Kidney (tissue), 14 donors: ENCODE results near the gene B4GALT2. TPM values are rescaled to one million over a fixed set of nuclear protein-coding genes. Genes with fewer than 3 reads are reported as not detected.

ENCODE experiments used
- DNase-seq, 5 donors: peaks; one replicate each; pipeline ENCODE4 v3.0.0-alpha.2; 2013 to 2020
- FAIRE-seq: peaks from 2 replicates; lab custom pipeline; 2012; peaks lifted over from hg19 to GRCh38; lab: Jason Lieb, UNC
- H3K27ac ChIP-seq, 2 donors: one replicate each; pipeline ENCODE4 v1.7.0; 2013; ENCODE audit warnings: low read depth in 2 of 2, low read length in 2 of 2, inconsistent platforms in 1 of 2
- H3K27me3 ChIP-seq: one replicate; pipeline ENCODE4 v1.7.1; 2013; ENCODE audit warnings: low read length, inconsistent platforms; ENCODE audit not compliant: control insufficient read depth, insufficient read depth
- H3K36me3 ChIP-seq, 3 donors: one replicate each; pipeline versions ENCODE4 v1.7.0 to v1.7.1; 2013; ENCODE audit warnings: low read length in 3 of 3, control low read depth in 1 of 3, inconsistent platforms in 1 of 3; ENCODE audit not compliant: insufficient read depth in 3 of 3, control insufficient read depth in 2 of 3
- H3K4me1 ChIP-seq, 3 donors: one replicate each; pipeline versions ENCODE4 v1.7.0 to v1.7.1; 2013; ENCODE audit warnings: low read length in 3 of 3, inconsistent platforms in 1 of 3, low read depth in 1 of 3; ENCODE audit not compliant: control insufficient read depth in 2 of 3, insufficient read depth in 2 of 3
- H3K4me3 ChIP-seq, 3 donors: one replicate each; pipeline versions ENCODE4 v1.7.0 to v1.8.1; 2013; ENCODE audit warnings: low read length in 3 of 3, control low read depth in 1 of 3, inconsistent platforms in 1 of 3
- H3K9ac ChIP-seq, 3 donors: one replicate each; pipeline versions ENCODE4 v1.7.0 to v1.7.1; 2013; ENCODE audit warnings: low read length in 3 of 3, control low read depth in 1 of 3, inconsistent platforms in 1 of 3
- H3K9me3 ChIP-seq, 3 donors: one replicate each; pipeline versions ENCODE4 v1.7.0 to v1.7.1; 2013; ENCODE audit warnings: low read length in 3 of 3, control low read depth in 1 of 3, inconsistent platforms in 1 of 3; ENCODE audit not compliant: control insufficient read depth in 2 of 3, insufficient read depth in 1 of 3
- intact Hi-C: fragments of 100-400 bp; cut with DNase I; formaldehyde crosslinking; loops from one replicate; pipeline ENCODE4 v1.11.1; 2022
- polyA plus RNA-seq: library from polyadenylated mRNA; stranded (reverse); fragments of 350-450 nt; fragmentation: Illumina TruSeq; extraction: RNeasy Lipid Tissue Mini Kit (QIAGEN cat#74804); gene quantifications from one replicate; pipeline ENCODE4 v1.2.3, GENCODE V29; 2014; ENCODE audit warnings: low read depth, low replicate concordance; ENCODE audit not compliant: insufficient read depth
- total RNA-seq: library from RNA; stranded (reverse); fragmentation: NEBNext Ultra II Directional; extraction: Animal tissue kit (Norgen Biotek cat#: 25700); gene quantifications from one replicate; pipeline ENCODE4 v1.2.1, GENCODE V29; 2021
- TF ChIP-seq, protein P1 (sequence below): IDR thresholded peaks from 3 replicates; pipeline ENCODE4 v1.5.1; 2012; ENCODE audit warnings: mild to moderate bottlenecking, moderate library complexity, borderline replicate concordance; ENCODE audit not compliant: insufficient read depth; ENCODE audit errors: extremely low read depth
- donor health status: control.
- donor health status: control.
- donor health status: control.
- donor health status: control.
- donor health status: control.
- donor health status: DM: yes; HTN: yes; CAD: no.
- donor health status: Normal renal cell carcinoma (clear cell type).

Gene B4GALT2
- total and polyA plus RNA-seq, 2 donors from 2014 or later, result 25.1 to 32.5 TPM

DNA sequence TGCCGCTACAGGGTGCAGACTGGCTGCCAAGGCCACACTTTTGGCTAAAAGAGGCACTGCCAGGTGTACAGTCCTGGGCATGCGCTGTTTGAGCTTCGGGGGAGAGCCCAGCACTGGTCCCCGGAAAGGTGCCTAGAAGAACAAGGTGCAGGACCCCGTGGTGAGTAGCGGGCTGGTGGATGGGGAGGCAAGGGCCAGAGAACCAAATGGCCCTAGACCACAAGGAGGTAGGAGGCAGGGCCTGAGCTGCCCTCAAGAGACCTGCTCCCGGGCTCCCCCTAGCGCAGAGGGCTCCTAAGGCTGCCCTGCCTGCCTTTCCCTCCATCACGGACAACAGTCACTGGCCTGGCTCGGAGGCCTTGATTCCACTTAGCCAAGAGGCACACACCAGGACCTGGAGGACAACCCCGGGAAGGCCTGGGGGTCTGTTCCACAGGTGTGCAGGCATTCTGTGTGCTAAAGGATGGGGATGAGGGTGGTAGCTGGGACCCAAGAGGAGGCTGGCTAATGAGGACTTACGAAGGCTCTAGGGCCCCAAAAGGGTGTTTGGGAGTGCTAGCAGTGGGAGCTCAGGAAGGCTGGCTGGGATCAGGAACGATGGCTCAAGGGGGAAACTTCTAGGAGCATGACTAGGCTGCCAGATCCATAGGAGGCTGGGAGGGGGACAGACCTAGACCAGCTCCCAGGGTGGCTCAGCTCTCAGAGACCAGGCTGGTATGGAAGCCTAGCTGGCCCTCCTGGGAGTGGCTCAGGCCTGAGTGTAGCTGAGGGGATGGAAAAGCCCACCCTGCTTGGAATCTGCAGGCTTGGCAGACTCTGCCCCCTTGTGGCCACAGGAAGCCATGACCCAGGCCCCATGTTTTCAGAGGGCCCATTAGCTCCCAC, 44.7 kb upstream of the B4GALT2 start:
- H3K27me3 ChIP-seq, result no peaks in the 10 kb centered on the region
- no peaks in the 10 kb centered on the region for H3K36me3 ChIP-seq
- intact Hi-C loops, result loop anchor here (5.0 kb wide), 1 partner anchor 167 kb away; no protein-coding TSS in a partner anchor
- H3K9ac ChIP-seq, result no peak overlapping the region
- TF ChIP-seq, protein P1, sequence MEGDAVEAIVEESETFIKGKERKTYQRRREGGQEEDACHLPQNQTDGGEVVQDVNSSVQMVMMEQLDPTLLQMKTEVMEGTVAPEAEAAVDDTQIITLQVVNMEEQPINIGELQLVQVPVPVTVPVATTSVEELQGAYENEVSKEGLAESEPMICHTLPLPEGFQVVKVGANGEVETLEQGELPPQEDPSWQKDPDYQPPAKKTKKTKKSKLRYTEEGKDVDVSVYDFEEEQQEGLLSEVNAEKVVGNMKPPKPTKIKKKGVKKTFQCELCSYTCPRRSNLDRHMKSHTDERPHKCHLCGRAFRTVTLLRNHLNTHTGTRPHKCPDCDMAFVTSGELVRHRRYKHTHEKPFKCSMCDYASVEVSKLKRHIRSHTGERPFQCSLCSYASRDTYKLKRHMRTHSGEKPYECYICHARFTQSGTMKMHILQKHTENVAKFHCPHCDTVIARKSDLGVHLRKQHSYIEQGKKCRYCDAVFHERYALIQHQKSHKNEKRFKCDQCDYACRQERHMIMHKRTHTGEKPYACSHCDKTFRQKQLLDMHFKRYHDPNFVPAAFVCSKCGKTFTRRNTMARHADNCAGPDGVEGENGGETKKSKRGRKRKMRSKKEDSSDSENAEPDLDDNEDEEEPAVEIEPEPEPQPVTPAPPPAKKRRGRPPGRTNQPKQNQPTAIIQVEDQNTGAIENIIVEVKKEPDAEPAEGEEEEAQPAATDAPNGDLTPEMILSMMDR, result peak; percentile 87
- FAIRE-seq (no peak), DNase-seq (peak; percentile 82 to 88 (median 83))
- no peak overlapping the region for H3K27ac ChIP-seq
- H3K9me3 ChIP-seq, result no peaks in the 10 kb centered on the region
- peaks cover 0 to 33% (median 21%) of the 10 kb centered on the region in 3 donors for H3K4me1 ChIP-seq
- no peak overlapping the region for H3K4me3 ChIP-seq

DNA sequence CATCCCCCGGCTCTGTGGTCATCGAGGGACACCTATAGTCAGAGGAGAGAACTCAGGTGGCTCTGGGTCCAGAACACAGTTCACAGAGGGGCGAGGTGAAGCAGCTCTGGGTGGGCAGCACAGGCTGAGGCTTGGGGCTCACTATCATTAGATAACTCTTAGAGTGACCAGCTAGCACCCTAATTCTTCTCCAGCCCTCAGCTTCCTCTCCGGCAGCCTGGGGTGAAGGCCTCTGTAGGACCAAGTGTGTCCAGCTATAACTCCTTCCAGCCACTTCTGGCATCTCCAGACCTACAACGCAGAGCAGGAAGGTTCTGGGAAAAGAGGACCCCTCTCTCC, 44.1 kb upstream of the B4GALT2 start:
- Histone ChIP-seq H3K27me3 (no peaks in the 10 kb centered on the region), H3K4me1 (peaks cover 0 to 33% (median 21%) of the 10 kb centered on the region in 3 donors), H3K9ac (peak overlapping the region in 1 of 3 donors; percentile 14), H3K36me3 (no peaks in the 10 kb centered on the region), H3K9me3 (no peaks in the 10 kb centered on the region), H3K4me3 (no peak overlapping the region), H3K27ac (no peak overlapping the region)
- intact Hi-C loops, result loop anchor here (5.0 kb wide), 1 partner anchor 168 kb away; no protein-coding TSS in a partner anchor
- TF ChIP-seq, protein P1, result no peak
- FAIRE-seq, result no peak
- DNase-seq, result no peak

- DNase-seq, result peak in 4 of 5 donors; percentile 44 to 73 (median 56)
- intact Hi-C loops, result no loop called here
- H3K9ac ChIP-seq, result peak overlapping the region in 1 of 3 donors; percentile 14
Observed at GRCh38 chr1:43935711-43936427, 43.1 kb upstream of the B4GALT2 start.

More at GRCh38 chr1:43935711-43936427, 43.1 kb upstream of the B4GALT2 start:
- no peaks in the 10 kb centered on the region for H3K27me3 ChIP-seq
- no peaks in the 10 kb centered on the region for H3K36me3 ChIP-seq
- no peak for FAIRE-seq
- H3K27ac ChIP-seq, result peak overlapping the region; percentile 79 to 82
- TF ChIP-seq, protein P1, result no peak
- H3K4me3 ChIP-seq, result peak overlapping the region in 1 of 3 donors; percentile 53
- H3K4me1 ChIP-seq, result peaks cover 0 to 33% (median 21%) of the 10 kb centered on the region in 3 donors
- no peaks in the 10 kb centered on the region for H3K9me3 ChIP-seq
